Breast epithelium (tissue), 4 donors: Measurements from ENCODE around the gene DYRK3. TPM values are rescaled to one million over a fixed set of nuclear protein-coding genes. Genes with fewer than 3 reads are reported as not detected.

Experiments
- DNase-seq, 2 donors: peaks; one replicate each; pipeline ENCODE4 v3.0.0-alpha.2; 2019; ENCODE audit warnings: low spot score in 2 of 2
- H3K27ac ChIP-seq, 2 donors: fragments of 200-600 bp; sonication (generic) in 1 of 2; one replicate each; pipeline ENCODE4 v1.5.1; 2016 to 2019; ENCODE audit warnings: mild to moderate bottlenecking in 1 of 2
- H3K27me3 ChIP-seq, 2 donors: fragments of 200-600 bp; sonication (generic) in 1 of 2; one replicate each; pipeline versions ENCODE4 v1.5.1 to v1.6.0; 2017 to 2019; ENCODE audit warnings: control low read depth in 1 of 2, mild to moderate bottlenecking in 1 of 2
- H3K36me3 ChIP-seq: fragments of 200-600 bp; one replicate; pipeline ENCODE4 v1.5.1; 2019
- H3K4me1 ChIP-seq, 2 donors: fragments of 200-600 bp; sonication (generic); one replicate each; pipeline ENCODE4 v1.5.1; 2016 to 2019; ENCODE audit warnings: control low read depth in 1 of 2
- H3K4me3 ChIP-seq, 3 donors: fragments of 200-600 bp; sonication (generic); 1 replicate in 2 of 3; 2 replicates in 1 of 3; pipeline ENCODE4 v1.5.1; 2016 to 2019; ENCODE audit warnings: mild to moderate bottlenecking in 3 of 3, moderate library complexity in 2 of 3
- H3K9me3 ChIP-seq, 2 donors: fragments of 200-600 bp; sonication (generic) in 1 of 2; one replicate each; pipeline ENCODE4 v1.5.1; 2016 to 2019; ENCODE audit warnings: control low read depth in 1 of 2
- CTCF ChIP-seq, 3 donors: fragments of 450-650 bp; IDR thresholded peaks; one replicate each; pipeline ENCODE4 v1.5.1; 2016 to 2017; ENCODE audit warnings: antibody characterized with exemption in 3 of 3, mild to moderate bottlenecking in 3 of 3, moderate library complexity in 3 of 3
- POLR2A ChIP-seq: fragments of 450-650 bp; IDR thresholded peaks from one replicate; pipeline ENCODE4 v1.6.1; 2016; ENCODE audit warnings: antibody characterized with exemption, mild to moderate bottlenecking, moderate library complexity
- POLR2AphosphoS5 ChIP-seq, 3 donors: sonication (generic); formaldehyde crosslinking; IDR thresholded peaks; one replicate each; pipeline ENCODE4 v1.6.1; 2017; ENCODE audit warnings: antibody characterized with exemption in 3 of 3
- intact Hi-C: fragments of 100-400 bp; cut with DNase I; formaldehyde crosslinking; loops from one replicate; pipeline ENCODE4 v1.15.1; 2023; ENCODE audit warnings: low total_unique reads
- total RNA-seq, 3 donors: library from RNA; depleted of rRNA; stranded (reverse); fragments of >200 nt; gene quantifications; one replicate each; pipeline ENCODE4 v1.1.0, GENCODE V29; 2016

The DYRK3 gene
- total RNA-seq, 3 donors from 2014 or later, result 7.8 to 39.4 (median 14.1) TPM

- intact Hi-C loops, result no loop called here
- TF ChIP-seq POLR2AphosphoS5 (IDR thresholded peaks at IDR 0.05), result no peak
- TF ChIP-seq CTCF (IDR thresholded peaks at IDR 0.05), result no peak
- TF ChIP-seq POLR2A, result no peak
- no peak for DNase-seq
- Histone ChIP-seq H3K4me1 (peaks cover 3 to 35% of the 10 kb centered on the region in 2 donors), H3K36me3 (no peaks in the 10 kb centered on the region), H3K27ac (peak overlapping the region in 1 of 2 donors; percentile 38), H3K27me3 (no peaks in the 10 kb centered on the region), H3K9me3 (no peaks in the 10 kb centered on the region), H3K4me3 (peak overlapping the region in 1 of 3 donors; percentile 10)
These were observed 55.2 kb downstream of the DYRK3 start for GRCh38 chr1:206690516-206690915.

GRCh38 chr1:206691604-206692003 lies 56.3 kb downstream of the DYRK3 start:
- Histone ChIP-seq H3K9me3 (no peaks in the 10 kb centered on the region), H3K27ac (peak overlapping the region in 1 of 2 donors; percentile 70), H3K27me3 (no peaks in the 10 kb centered on the region), H3K4me3 (no peak overlapping the region), H3K36me3 (no peaks in the 10 kb centered on the region), H3K4me1 (peaks cover 3 to 35% of the 10 kb centered on the region in 2 donors)
- no peak for DNase-seq
- no peak for TF ChIP-seq POLR2AphosphoS5 (IDR thresholded peaks at IDR 0.05)
- intact Hi-C loops, result no loop called here

- Histone ChIP-seq H3K36me3 (no peaks in the 10 kb centered on the region), H3K27ac (peak overlapping the region; percentile 70 to 83), H3K9me3 (no peaks in the 10 kb centered on the region), H3K4me3 (peak overlapping the region in 1 of 3 donors; percentile 9), H3K4me1 (peaks cover 3 to 25% of the 10 kb centered on the region in 2 donors), H3K27me3 (no peaks in the 10 kb centered on the region)
- intact Hi-C loops, result no loop called here
- TF ChIP-seq POLR2A, result no peak
- no peak for TF ChIP-seq POLR2AphosphoS5 (IDR thresholded peaks at IDR 0.05)
- no peak for DNase-seq
These were observed 57.7 kb downstream of the DYRK3 start for GRCh38 chr1:206693029-206693428.

GRCh38 chr1:206693592-206693991 lies 58.3 kb downstream of the DYRK3 start:
- H3K27ac ChIP-seq, result peak overlapping the region; percentile 70 to 83
- no peaks in the 10 kb centered on the region for H3K36me3 ChIP-seq
- H3K4me3 ChIP-seq, result peak overlapping the region in 1 of 3 donors; percentile 9
- intact Hi-C loops, result no loop called here
- no peaks in the 10 kb centered on the region for H3K27me3 ChIP-seq
- peaks cover 3 to 19% of the 10 kb centered on the region in 2 donors for H3K4me1 ChIP-seq
- no peaks in the 10 kb centered on the region for H3K9me3 ChIP-seq
- TF ChIP-seq POLR2AphosphoS5 (IDR thresholded peaks at IDR 0.05) (peak in 1 of 3 donors; percentile 33), POLR2A (no peak)
- DNase-seq, result peak in 1 of 2 donors; percentile 34

- intact Hi-C loops, result no loop called here
- no peaks in the 10 kb centered on the region for H3K27me3 ChIP-seq
- H3K36me3 ChIP-seq, result no peaks in the 10 kb centered on the region
- no peak for TF ChIP-seq POLR2A
- TF ChIP-seq CTCF (IDR thresholded peaks at IDR 0.05), result no peak
- no peak for TF ChIP-seq POLR2AphosphoS5 (IDR thresholded peaks at IDR 0.05)
- no peak for DNase-seq
- peak overlapping the region; percentile 70 to 83 for H3K27ac ChIP-seq
- peaks cover 7 to 18% of the 10 kb centered on the region in 2 donors for H3K4me1 ChIP-seq
- no peaks in the 10 kb centered on the region for H3K9me3 ChIP-seq
- H3K4me3 ChIP-seq, result no peak overlapping the region
These were observed 59.1 kb downstream of the DYRK3 start for GRCh38 chr1:206694171-206695124.

GRCh38 chr1:206695733-206696132 lies 60.4 kb downstream of the DYRK3 start:
- H3K27ac ChIP-seq, result no peak overlapping the region
- DNase-seq, result no peak
- no peak overlapping the region for H3K4me3 ChIP-seq
- no peaks in the 10 kb centered on the region for H3K36me3 ChIP-seq
- peaks cover 14 to 18% of the 10 kb centered on the region in 2 donors for H3K4me1 ChIP-seq
- intact Hi-C loops, result no loop called here
- H3K27me3 ChIP-seq, result no peaks in the 10 kb centered on the region
- H3K9me3 ChIP-seq, result no peaks in the 10 kb centered on the region
- TF ChIP-seq POLR2A, result no peak
- TF ChIP-seq CTCF (IDR thresholded peaks at IDR 0.05), result no peak
- TF ChIP-seq POLR2AphosphoS5 (IDR thresholded peaks at IDR 0.05), result no peak
